ENCODE measurements around the gene ERBB2.

GRCh38 chr17:39661744-39662541, 37.9 kb upstream of the ERBB2 start:
- TF ChIP-seq, protein P1, sequence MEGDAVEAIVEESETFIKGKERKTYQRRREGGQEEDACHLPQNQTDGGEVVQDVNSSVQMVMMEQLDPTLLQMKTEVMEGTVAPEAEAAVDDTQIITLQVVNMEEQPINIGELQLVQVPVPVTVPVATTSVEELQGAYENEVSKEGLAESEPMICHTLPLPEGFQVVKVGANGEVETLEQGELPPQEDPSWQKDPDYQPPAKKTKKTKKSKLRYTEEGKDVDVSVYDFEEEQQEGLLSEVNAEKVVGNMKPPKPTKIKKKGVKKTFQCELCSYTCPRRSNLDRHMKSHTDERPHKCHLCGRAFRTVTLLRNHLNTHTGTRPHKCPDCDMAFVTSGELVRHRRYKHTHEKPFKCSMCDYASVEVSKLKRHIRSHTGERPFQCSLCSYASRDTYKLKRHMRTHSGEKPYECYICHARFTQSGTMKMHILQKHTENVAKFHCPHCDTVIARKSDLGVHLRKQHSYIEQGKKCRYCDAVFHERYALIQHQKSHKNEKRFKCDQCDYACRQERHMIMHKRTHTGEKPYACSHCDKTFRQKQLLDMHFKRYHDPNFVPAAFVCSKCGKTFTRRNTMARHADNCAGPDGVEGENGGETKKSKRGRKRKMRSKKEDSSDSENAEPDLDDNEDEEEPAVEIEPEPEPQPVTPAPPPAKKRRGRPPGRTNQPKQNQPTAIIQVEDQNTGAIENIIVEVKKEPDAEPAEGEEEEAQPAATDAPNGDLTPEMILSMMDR (IDR thresholded peaks at IDR 0.05), result no peak
- no peak for TF ChIP-seq POLR2A (IDR thresholded peaks at IDR 0.05)

Measured in right lobe of liver (tissue), 4 donors.